ENCODE data around the gene TNXB.
"Not testable (repeated sequence)": the region's sequence is repeated elsewhere in the genome, so short reads cannot be mapped to it uniquely, and the experiment has no call there.

Gene TNXB

GRCh38 chr6:32149932-32150870 is 41.1 kb upstream of the TNXB start:
- Histone ChIP-seq H3K27me3 (ENCODE audit: low read depth, low read length) (peaks cover 3% of the 10 kb centered on the region), H3K4me3 (ENCODE audit: low read depth in 1 of 2, low read length in 2 of 2) (peak overlapping the region in 1 of 2 donors; percentile 93), H3K36me3 (ENCODE audit: control insufficient read depth in 1 of 2, insufficient read depth in 2 of 2, low read length in 2 of 2) (peaks cover 0 to 8% of the 10 kb centered on the region in 2 donors), H3K4me1 (ENCODE audit: control insufficient read depth in 1 of 2, insufficient read depth in 2 of 2, low read length in 2 of 2) (peaks cover 6 to 40% of the 10 kb centered on the region in 2 donors), H3K9me3 (ENCODE audit: control insufficient read depth in 1 of 2, low read length in 2 of 2) (no peaks in the 10 kb centered on the region), H3K27ac (ENCODE audit: low read length) (no peak overlapping the region)

DNA sequence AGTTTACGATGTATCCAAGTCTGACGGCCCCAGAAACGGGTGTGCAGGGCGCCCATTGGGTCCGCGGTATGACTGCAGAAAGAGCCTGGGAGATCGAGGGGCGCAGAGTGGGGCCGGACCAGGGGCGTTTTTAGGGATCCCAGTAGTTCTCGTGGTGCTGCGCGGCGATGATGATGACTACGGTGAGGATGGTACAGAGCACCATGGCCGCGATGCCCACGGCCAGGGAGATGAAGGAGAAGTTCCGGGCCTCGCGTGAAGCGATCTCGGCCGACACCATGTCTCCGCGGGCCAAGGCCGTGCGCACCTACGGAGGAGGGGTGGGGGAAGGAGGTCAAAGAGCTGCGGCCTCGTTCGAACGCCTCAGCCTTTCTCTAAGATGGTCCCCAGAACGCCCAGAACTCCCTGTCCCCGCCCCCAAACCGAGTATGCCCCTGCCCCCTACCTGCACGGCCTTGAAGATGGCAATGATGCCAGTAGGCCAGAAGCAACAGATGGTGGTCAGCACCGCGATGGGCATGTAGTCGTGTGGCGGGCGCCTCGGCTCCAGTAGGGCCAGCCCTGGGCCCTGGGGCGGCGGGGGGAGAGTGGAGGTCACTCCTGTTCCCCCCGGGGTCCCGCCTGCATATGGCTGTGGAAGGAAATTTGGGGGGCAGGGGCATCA is 40.1 kb upstream of the TNXB start:
- Histone ChIP-seq H3K27me3 (ENCODE audit: low read depth, low read length) (peaks cover 3% of the 10 kb centered on the region), H3K9me3 (ENCODE audit: control insufficient read depth in 1 of 2, low read length in 2 of 2) (no peaks in the 10 kb centered on the region), H3K36me3 (ENCODE audit: control insufficient read depth in 1 of 2, insufficient read depth in 2 of 2, low read length in 2 of 2) (peaks cover 0 to 8% of the 10 kb centered on the region in 2 donors), H3K27ac (ENCODE audit: low read length) (no peak overlapping the region), H3K4me3 (ENCODE audit: low read depth in 1 of 2, low read length in 2 of 2) (no peak overlapping the region), H3K4me1 (ENCODE audit: control insufficient read depth in 1 of 2, insufficient read depth in 2 of 2, low read length in 2 of 2) (peaks cover 6 to 33% of the 10 kb centered on the region in 2 donors)

- Histone ChIP-seq H3K4me3 (ENCODE audit: low read depth in 1 of 2, low read length in 2 of 2) (peak overlapping the region in 1 of 2 donors; percentile 30), H3K9me3 (ENCODE audit: control insufficient read depth in 1 of 2, low read length in 2 of 2) (no peaks in the 10 kb centered on the region), H3K27me3 (ENCODE audit: low read depth, low read length) (peaks cover 3% of the 10 kb centered on the region)
These were observed 39.4 kb upstream of the TNXB start for GRCh38 chr6:32148289-32149091.

DNA sequence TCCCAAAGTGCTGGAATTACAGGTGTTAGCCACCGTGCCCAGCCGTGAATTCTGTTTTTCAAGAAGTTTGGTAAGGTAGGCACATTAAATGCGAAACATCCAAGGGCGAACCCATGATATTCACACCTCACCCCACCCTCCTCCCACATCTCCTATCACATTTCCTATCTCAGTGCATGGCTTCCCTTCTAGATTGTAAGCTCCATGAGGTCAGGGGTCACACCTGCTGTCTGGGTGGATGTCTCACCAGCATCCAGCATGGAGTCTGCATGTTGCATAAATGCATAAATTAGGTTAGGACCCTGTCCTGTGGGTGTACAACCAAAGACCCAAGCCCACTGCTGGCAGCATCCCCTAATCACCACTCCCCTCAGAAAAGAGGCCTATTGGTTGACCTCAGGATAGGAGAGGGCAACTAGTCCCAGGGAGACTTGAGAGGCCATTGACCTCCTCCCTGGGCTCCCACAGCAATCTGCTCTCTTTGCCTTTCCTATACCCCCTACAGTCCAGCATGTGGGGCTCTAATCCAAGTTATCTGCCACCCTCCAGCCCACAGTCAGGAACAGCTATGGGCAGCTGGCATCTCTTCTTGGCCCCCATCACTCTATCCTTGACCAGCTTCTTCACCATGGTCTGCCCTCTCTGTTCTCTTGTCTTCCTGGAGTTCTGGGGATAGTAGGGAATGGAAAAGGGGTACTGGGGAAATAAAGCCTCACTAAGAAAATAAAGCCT is 38.4 kb upstream of the TNXB start:
- H3K4me1 ChIP-seq (ENCODE audit: control insufficient read depth in 1 of 2, insufficient read depth in 2 of 2, low read length in 2 of 2): peaks cover 6 to 24% of the 10 kb centered on the region in 2 donors
- peak overlapping the region in 1 of 2 donors; percentile 30 for H3K4me3 ChIP-seq (ENCODE audit: low read depth in 1 of 2, low read length in 2 of 2)
- H3K27me3 ChIP-seq (ENCODE audit: low read depth, low read length): peaks cover 3% of the 10 kb centered on the region

More at GRCh38 chr6:32148289-32149091, 39.4 kb upstream of the TNXB start:
- Histone ChIP-seq H3K27ac (ENCODE audit: low read length) (no peak overlapping the region), H3K36me3 (ENCODE audit: control insufficient read depth in 1 of 2, insufficient read depth in 2 of 2, low read length in 2 of 2) (peaks cover 0 to 8% of the 10 kb centered on the region in 2 donors), H3K4me1 (ENCODE audit: control insufficient read depth in 1 of 2, insufficient read depth in 2 of 2, low read length in 2 of 2) (peaks cover 6 to 33% of the 10 kb centered on the region in 2 donors)

DNA sequence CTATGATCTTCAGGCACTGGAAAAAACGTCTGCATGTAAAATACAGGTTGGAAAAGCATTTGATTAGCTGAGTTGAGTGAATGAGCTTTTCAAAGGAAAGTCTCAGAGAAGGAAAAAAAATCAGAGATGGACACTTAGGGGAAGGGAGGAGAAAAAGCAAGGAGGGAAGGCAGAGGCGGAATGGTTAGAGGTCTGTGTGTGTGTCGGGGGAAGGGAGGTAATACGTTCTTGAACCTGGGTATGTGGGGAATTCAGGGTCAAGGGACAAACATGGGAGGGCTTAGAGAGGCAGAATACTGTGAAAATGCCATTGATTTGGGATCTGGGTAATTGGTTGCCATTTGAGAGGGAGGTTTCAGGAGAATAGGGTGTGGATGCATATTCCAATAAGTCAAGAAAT is 37.5 kb upstream of the TNXB start:
- peaks cover 3% of the 10 kb centered on the region for H3K27me3 ChIP-seq (ENCODE audit: low read depth, low read length)
- H3K9me3 ChIP-seq (ENCODE audit: control insufficient read depth in 1 of 2, low read length in 2 of 2): no peaks in the 10 kb centered on the region
- H3K27ac ChIP-seq (ENCODE audit: low read length): no peak overlapping the region
- peaks cover 0 to 8% of the 10 kb centered on the region in 2 donors for H3K36me3 ChIP-seq (ENCODE audit: control insufficient read depth in 1 of 2, insufficient read depth in 2 of 2, low read length in 2 of 2)
- peaks cover 0 to 18% of the 10 kb centered on the region in 2 donors for H3K4me1 ChIP-seq (ENCODE audit: control insufficient read depth in 1 of 2, insufficient read depth in 2 of 2, low read length in 2 of 2)
- H3K4me3 ChIP-seq (ENCODE audit: low read depth in 1 of 2, low read length in 2 of 2): no peak overlapping the region

More for the DNA sequence above, 38.4 kb upstream of the TNXB start:
- Histone ChIP-seq H3K36me3 (ENCODE audit: control insufficient read depth in 1 of 2, insufficient read depth in 2 of 2, low read length in 2 of 2) (peaks cover 0 to 8% of the 10 kb centered on the region in 2 donors), H3K27ac (ENCODE audit: low read length) (no peak overlapping the region), H3K9me3 (ENCODE audit: control insufficient read depth in 1 of 2, low read length in 2 of 2) (no peaks in the 10 kb centered on the region)

GRCh38 chr6:32146287-32146686 is 37.1 kb upstream of the TNXB start:
- no peak overlapping the region for H3K27ac ChIP-seq (ENCODE audit: low read length)
- H3K4me3 ChIP-seq (ENCODE audit: low read depth in 1 of 2, low read length in 2 of 2): no peak overlapping the region
- H3K9me3 ChIP-seq (ENCODE audit: control insufficient read depth in 1 of 2, low read length in 2 of 2): no peaks in the 10 kb centered on the region
- peaks cover 0 to 15% of the 10 kb centered on the region in 2 donors for H3K4me1 ChIP-seq (ENCODE audit: control insufficient read depth in 1 of 2, insufficient read depth in 2 of 2, low read length in 2 of 2)
- H3K27me3 ChIP-seq (ENCODE audit: low read depth, low read length): peaks cover 3% of the 10 kb centered on the region
- H3K36me3 ChIP-seq (ENCODE audit: control insufficient read depth in 1 of 2, insufficient read depth in 2 of 2, low read length in 2 of 2): peaks cover 0 to 8% of the 10 kb centered on the region in 2 donors

GRCh38 chr6:32144238-32144637 is 35.1 kb upstream of the TNXB start:
- not testable (repeated sequence) for H3K27me3 ChIP-seq (ENCODE audit: low read depth, low read length); H3K4me3 ChIP-seq (ENCODE audit: low read depth in 1 of 2, low read length in 2 of 2); H3K4me1 ChIP-seq (ENCODE audit: control insufficient read depth in 1 of 2, insufficient read depth in 2 of 2, low read length in 2 of 2); H3K9me3 ChIP-seq (ENCODE audit: control insufficient read depth in 1 of 2, low read length in 2 of 2); H3K27ac ChIP-seq (ENCODE audit: low read length); H3K36me3 ChIP-seq (ENCODE audit: control insufficient read depth in 1 of 2, insufficient read depth in 2 of 2, low read length in 2 of 2)

GRCh38 chr6:32140420-32141046 is 31.4 kb upstream of the TNXB start:
- H3K4me1 ChIP-seq (ENCODE audit: control insufficient read depth in 1 of 2, insufficient read depth in 2 of 2, low read length in 2 of 2): no peaks in the 10 kb centered on the region
- no peaks in the 10 kb centered on the region for H3K27me3 ChIP-seq (ENCODE audit: low read depth, low read length)
- H3K9me3 ChIP-seq (ENCODE audit: control insufficient read depth in 1 of 2, low read length in 2 of 2): no peaks in the 10 kb centered on the region
- no peak overlapping the region for H3K4me3 ChIP-seq (ENCODE audit: low read depth in 1 of 2, low read length in 2 of 2)
- H3K27ac ChIP-seq (ENCODE audit: low read length): no peak overlapping the region
- no peaks in the 10 kb centered on the region for H3K36me3 ChIP-seq (ENCODE audit: control insufficient read depth in 1 of 2, insufficient read depth in 2 of 2, low read length in 2 of 2)

DNA sequence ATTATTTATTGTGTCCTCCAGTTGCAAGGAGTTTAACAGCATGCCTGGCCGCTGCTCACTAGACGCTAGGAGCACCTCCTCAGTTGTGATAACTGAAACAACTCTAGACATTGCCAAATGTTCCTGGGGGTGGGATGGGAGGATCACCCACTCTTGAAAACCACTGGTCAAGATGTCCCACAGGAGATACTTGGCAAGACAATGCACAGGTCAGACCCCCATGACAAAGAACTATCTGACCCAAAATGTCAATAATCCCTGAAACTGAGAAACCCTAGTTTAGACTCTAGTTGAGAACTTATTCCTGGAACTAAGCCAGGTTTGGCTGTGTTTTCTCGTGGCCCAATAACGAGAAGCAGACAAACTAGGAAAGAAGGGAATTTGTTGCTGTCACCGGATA is 30.5 kb upstream of the TNXB start:
- Histone ChIP-seq H3K27ac (ENCODE audit: low read length) (no peak overlapping the region), H3K27me3 (ENCODE audit: low read depth, low read length) (no peaks in the 10 kb centered on the region), H3K4me1 (ENCODE audit: control insufficient read depth in 1 of 2, insufficient read depth in 2 of 2, low read length in 2 of 2) (no peaks in the 10 kb centered on the region)

DNA sequence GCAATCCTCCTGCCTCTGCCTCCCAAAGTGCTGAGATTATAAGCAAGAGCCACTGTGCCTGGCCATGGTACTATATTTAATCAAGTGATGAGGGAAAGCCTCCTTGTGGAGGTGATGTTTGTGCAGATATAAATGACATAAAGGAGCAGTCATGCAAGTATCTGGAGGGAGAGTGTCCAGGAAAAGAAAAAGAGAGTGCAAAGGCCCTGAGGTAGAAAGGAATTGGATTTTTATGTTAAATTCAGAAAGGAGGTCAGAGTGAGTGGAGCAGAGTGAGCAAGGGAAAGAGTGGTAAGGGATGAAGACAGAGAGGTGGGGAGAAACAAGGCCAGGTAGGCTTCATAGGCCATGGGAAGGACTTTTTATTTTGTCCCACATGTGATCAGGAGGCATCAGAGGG is 28.3 kb upstream of the TNXB start:
- no peak overlapping the region for H3K27ac ChIP-seq (ENCODE audit: low read length)
- H3K9me3 ChIP-seq (ENCODE audit: control insufficient read depth in 1 of 2, low read length in 2 of 2): no peaks in the 10 kb centered on the region
- H3K4me1 ChIP-seq (ENCODE audit: control insufficient read depth in 1 of 2, insufficient read depth in 2 of 2, low read length in 2 of 2): no peaks in the 10 kb centered on the region
- no peaks in the 10 kb centered on the region for H3K36me3 ChIP-seq (ENCODE audit: control insufficient read depth in 1 of 2, insufficient read depth in 2 of 2, low read length in 2 of 2)
- no peaks in the 10 kb centered on the region for H3K27me3 ChIP-seq (ENCODE audit: low read depth, low read length)
- H3K4me3 ChIP-seq (ENCODE audit: low read depth in 1 of 2, low read length in 2 of 2): no peak overlapping the region

More for the DNA sequence above, 30.5 kb upstream of the TNXB start:
- H3K9me3 ChIP-seq (ENCODE audit: control insufficient read depth in 1 of 2, low read length in 2 of 2): no peaks in the 10 kb centered on the region
- no peak overlapping the region for H3K4me3 ChIP-seq (ENCODE audit: low read depth in 1 of 2, low read length in 2 of 2)
- H3K36me3 ChIP-seq (ENCODE audit: control insufficient read depth in 1 of 2, insufficient read depth in 2 of 2, low read length in 2 of 2): no peaks in the 10 kb centered on the region
